Left lung (tissue), 10 donors: ENCODE data around the gene MAN1C1. TPM values are rescaled to one million over a fixed set of nuclear protein-coding genes. Genes with fewer than 3 reads are reported as not detected.

Experiments used
- ATAC-seq: fragments of 200-7000 bp; cut with Tn5 transposase; one replicate; pipeline ENCODE4 v1.9.1; 2020; ENCODE audit warnings: moderate library complexity
- DNase-seq, 4 donors: peaks; one replicate each; pipeline ENCODE4 v3.0.0-alpha.2; 2013 to 2020
- H3K27ac ChIP-seq, 2 donors: fragments of 200-600 bp; sonication (generic) in 1 of 2; one replicate each; pipeline versions ENCODE4 v1.5.0 to v1.8.0; 2020 to 2021
- H3K27me3 ChIP-seq, 2 donors: fragments of 200-600 bp; sonication (generic) in 1 of 2; one replicate each; pipeline versions ENCODE4 v1.5.0 to v1.8.0; 2020 to 2021
- H3K36me3 ChIP-seq, 2 donors: fragments of 200-600 bp; sonication (generic) in 1 of 2; one replicate each; pipeline versions ENCODE4 v1.5.0 to v1.8.0; 2020 to 2021
- H3K4me1 ChIP-seq, 2 donors: fragments of 200-600 bp; one replicate each; pipeline ENCODE4 v1.8.0; 2021
- H3K4me3 ChIP-seq, 2 donors: fragments of 200-600 bp; sonication (generic) in 1 of 2; one replicate each; pipeline versions ENCODE4 v1.5.0 to v1.8.0; 2020 to 2021; ENCODE audit warnings: mild to moderate bottlenecking in 1 of 2
- H3K9me3 ChIP-seq, 2 donors: fragments of 200-600 bp; sonication (generic) in 1 of 2; one replicate each; pipeline versions ENCODE4 v1.5.0 to v1.8.0; 2020 to 2021
- intact Hi-C, 2 donors: fragments of 100-400 bp; cut with DNase I; formaldehyde crosslinking; loops; one replicate each; pipeline versions ENCODE4 v1.11.2 to v1.14.2; 2022
- polyA plus RNA-seq, 6 donors: library from polyadenylated mRNA; unstranded; fragments of 120-200 nt; gene quantifications; one replicate each; pipeline ENCODE4 v1.2.1, GENCODE V29; 2013; ENCODE audit not compliant: insufficient read length in 6 of 6
- total RNA-seq, 2 donors: library from RNA; stranded (reverse); fragmentation: NEBNext Ultra II Directional; extraction: Animal tissue kit (Norgen Biotek cat#: 25700); gene quantifications; one replicate each; pipeline ENCODE4 v1.2.1, GENCODE V29; 2021
- TF ChIP-seq, protein P1 (sequence below), 2 donors: fragments of 200-600 bp; sonication (generic) in 1 of 2; IDR thresholded peaks; one replicate each; pipeline versions ENCODE4 v1.5.0 to v1.8.0; 2021; ENCODE audit warnings: antibody characterized with exemption in 2 of 2
- donor health status: DM: no; HTN: yes; CAD: no.
- donor health status: DM: no; HTN: no; CAD: no.

The MAN1C1 gene
- total and polyA plus RNA-seq, 8 donors = 14.9 to 20.3 (median 16.1) TPM

DNA sequence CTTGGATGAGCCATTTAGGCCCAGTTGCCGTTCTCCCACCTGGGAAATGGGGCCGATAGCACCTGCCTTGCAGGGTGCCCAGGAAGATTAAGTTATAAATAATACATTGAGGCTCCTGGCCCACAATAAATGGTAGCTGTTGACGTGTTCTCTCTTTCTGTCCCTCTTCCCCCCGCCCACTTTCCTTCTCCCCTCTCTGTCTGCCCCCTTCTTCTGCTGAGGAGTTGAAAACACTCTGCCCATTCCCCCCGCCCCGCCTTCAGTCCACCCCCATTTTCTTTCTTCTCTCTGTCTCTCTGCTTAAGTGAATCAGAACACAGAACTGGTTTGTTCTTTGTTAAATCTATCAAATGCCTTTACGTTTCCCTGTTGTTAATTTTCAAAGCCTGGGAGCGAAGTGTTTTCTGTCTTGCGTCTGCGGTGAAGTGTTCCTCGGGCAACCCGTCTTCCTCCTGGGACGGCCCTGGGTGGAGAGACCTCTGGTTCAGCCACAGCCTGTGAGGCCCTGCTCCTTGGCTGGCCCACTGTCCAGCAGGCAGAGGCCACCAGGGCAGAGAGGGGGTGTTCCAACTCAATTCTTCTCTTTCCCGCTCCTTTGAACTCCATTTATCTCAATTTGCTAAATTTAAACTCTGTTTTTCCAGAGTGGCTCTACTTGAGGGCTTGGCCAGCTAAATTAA lies 154.1 kb downstream of the MAN1C1 start:
- no peaks in the 10 kb centered on the region for H3K27me3 ChIP-seq
- no peak overlapping the region for H3K27ac ChIP-seq

DNA sequence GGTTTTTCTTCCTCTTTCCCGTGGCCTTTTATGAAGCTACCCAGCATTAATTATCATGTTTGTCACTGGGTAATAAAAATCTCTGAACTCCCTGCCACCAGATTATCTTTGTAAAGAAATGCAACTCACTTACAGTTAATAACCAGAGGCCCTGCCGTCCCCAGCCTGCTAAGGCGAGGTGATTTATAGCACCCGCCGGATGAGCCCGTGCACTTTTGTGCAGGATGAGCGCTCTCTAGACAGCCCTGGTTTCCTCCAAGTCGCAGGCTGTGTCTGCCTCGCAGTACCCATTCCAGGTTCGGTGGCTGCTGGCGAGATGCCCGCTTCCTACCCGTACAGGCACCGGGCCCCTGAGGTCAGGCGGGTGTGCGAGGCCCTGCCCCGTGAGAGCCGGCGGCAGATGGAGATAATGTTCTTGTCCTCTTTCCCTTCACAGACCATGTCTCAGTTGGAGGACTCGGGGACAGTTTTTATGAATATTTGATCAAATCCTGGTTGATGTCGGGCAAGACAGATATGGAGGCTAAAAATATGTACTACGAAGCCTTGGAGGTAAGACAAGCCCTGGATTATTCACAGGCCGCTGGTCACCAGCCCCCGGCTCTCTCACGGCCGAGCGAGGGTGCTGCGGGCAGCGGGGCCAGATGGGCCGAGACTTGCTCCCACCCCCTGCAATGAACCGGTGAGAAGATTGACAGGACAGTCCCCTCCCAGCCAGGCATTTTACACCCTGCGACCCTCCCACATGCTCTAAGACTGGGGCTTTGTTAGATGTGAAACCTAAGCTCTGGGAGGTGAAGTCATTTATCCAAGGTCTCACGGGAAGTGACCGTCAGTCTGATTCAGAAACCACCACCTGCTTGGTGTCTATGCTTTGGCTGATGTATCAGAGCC lies 154.9 kb downstream of the MAN1C1 start:
- intact Hi-C loops = no loop called here
- Histone ChIP-seq H3K4me3 (no peak overlapping the region), H3K27me3 (no peaks in the 10 kb centered on the region), H3K4me1 (peaks cover 6 to 8% of the 10 kb centered on the region in 2 donors), H3K27ac (no peak overlapping the region), H3K36me3 (peaks cover 0 to 8% of the 10 kb centered on the region in 2 donors), H3K9me3 (no peaks in the 10 kb centered on the region)
- ATAC-seq = no peak
- DNase-seq = peak in 2 of 4 donors; percentile 14 to 35
- TF ChIP-seq, protein P1, sequence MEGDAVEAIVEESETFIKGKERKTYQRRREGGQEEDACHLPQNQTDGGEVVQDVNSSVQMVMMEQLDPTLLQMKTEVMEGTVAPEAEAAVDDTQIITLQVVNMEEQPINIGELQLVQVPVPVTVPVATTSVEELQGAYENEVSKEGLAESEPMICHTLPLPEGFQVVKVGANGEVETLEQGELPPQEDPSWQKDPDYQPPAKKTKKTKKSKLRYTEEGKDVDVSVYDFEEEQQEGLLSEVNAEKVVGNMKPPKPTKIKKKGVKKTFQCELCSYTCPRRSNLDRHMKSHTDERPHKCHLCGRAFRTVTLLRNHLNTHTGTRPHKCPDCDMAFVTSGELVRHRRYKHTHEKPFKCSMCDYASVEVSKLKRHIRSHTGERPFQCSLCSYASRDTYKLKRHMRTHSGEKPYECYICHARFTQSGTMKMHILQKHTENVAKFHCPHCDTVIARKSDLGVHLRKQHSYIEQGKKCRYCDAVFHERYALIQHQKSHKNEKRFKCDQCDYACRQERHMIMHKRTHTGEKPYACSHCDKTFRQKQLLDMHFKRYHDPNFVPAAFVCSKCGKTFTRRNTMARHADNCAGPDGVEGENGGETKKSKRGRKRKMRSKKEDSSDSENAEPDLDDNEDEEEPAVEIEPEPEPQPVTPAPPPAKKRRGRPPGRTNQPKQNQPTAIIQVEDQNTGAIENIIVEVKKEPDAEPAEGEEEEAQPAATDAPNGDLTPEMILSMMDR (IDR thresholded peaks at IDR 0.05) = no peak

More for the DNA sequence above, 154.1 kb downstream of the MAN1C1 start:
- no peak for DNase-seq
- Histone ChIP-seq H3K4me1 (peaks cover 6 to 8% of the 10 kb centered on the region in 2 donors), H3K4me3 (no peak overlapping the region), H3K36me3 (peaks cover 0 to 8% of the 10 kb centered on the region in 2 donors), H3K9me3 (no peaks in the 10 kb centered on the region)
- intact Hi-C loops = no loop called here
- no peak for ATAC-seq
- TF ChIP-seq, protein P1 (IDR thresholded peaks at IDR 0.05) = no peak

DNA sequence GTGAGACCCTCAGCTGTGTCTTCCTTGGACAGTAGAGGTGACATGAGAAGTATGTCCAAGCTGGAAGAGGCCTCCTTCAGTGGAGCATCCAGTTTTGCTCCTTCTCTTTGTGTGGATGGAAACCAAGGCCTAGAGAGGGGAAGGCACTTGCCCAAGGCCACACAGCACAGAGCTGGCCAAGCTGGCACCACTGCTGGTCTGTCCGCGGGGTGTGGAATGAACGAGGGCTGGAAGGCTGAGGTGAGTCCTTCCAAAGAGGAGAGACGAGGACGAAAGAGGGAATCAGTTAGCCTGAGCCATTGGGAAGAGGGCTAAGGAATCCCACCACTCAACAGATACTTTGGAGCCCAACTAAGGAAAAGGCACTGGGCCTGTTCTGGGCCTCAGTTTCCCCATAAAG lies 155.6 kb downstream of the MAN1C1 start:
- DNase-seq (no peak), ATAC-seq (no peak)
- Histone ChIP-seq H3K27ac (no peak overlapping the region), H3K9me3 (no peaks in the 10 kb centered on the region), H3K27me3 (no peaks in the 10 kb centered on the region), H3K36me3 (peaks cover 0 to 8% of the 10 kb centered on the region in 2 donors), H3K4me3 (no peak overlapping the region), H3K4me1 (peaks cover 6 to 8% of the 10 kb centered on the region in 2 donors)
- intact Hi-C loops = no loop called here
- TF ChIP-seq, protein P1 (IDR thresholded peaks at IDR 0.05) = no peak

DNA sequence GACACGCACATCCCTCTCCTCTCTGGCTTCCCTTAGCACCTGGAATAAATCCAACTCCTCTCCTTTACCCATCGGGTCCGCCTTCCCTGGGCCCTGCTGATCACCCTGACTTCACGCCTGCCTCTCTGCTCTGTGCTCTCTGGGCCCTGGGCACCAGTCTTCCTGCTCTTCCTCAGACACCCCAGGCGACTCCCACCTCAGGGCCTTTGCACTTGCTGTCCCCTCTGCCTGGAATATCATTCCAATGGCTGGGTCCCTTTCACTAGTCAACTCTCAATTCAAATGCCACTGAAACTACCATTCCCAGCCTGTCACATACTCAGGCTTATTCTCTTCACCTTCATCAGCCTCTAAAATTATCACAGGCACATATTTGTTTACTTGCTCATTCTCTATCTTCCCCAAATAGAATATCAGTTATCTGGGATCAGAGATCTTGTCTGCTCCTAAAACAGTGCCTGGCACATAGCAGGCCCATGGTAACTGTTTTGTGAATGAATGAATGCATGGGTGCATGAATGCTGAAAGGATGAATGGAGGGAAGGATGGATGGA lies 156.2 kb downstream of the MAN1C1 start:
- Histone ChIP-seq H3K9me3 (no peaks in the 10 kb centered on the region), H3K27me3 (no peaks in the 10 kb centered on the region), H3K27ac (no peak overlapping the region), H3K4me1 (peaks cover 6 to 8% of the 10 kb centered on the region in 2 donors), H3K36me3 (peaks cover 0 to 8% of the 10 kb centered on the region in 2 donors), H3K4me3 (no peak overlapping the region)
- no peak for DNase-seq
- TF ChIP-seq, protein P1 (IDR thresholded peaks at IDR 0.05) = no peak
- no peak for ATAC-seq
- intact Hi-C loops = no loop called here
